GM18861 (cell line): Measurements from ENCODE around the gene ATP1A1.

Experiments used
- ATAC-seq: cut with Tn5 transposase; IDR thresholded peaks from one replicate; pipeline ENCODE4 v1.9.1; 2021; ENCODE audit not compliant: unreplicated experiment

Gene ATP1A1

DNA sequence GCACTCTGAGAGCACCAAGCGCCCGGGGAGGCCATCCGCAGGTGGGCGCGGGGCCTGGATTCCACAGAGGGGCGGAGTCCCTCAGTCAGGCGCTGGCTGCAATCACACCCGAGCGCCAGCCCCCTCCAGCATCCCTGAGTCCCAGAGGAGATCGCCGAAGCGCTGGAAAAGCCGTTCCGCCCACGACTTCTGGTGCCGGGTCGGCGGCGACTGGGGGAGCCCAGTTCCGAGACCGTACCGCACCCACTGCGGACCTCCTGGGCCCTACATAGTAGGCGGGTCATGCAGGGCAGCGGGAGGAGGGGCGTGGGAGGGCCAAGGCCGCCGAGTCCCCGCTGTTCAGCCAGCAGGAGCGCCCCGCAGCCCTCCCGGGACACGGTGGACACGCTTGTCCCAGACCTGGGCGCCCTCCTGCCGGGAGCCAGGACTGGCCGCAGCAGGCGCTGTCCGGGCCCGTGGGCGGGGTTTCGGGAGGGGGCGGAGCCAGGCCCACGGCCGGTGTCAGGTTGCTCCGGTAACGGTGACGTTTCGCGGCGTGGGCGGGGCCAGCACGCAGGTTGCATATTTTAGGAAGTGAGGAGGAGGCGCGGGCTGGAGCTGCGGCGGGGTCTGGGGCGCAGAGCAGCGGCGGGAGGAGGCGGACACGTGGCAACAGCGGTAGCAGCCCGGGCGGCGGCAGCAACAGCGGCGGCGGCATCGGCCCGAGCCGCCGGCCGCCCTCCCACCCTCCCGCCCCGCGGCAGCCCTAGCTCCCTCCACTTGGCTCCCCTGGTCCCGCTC lies at the start of gene ATP1A1:
ATP1A1 (plus strand) TSS at position 594 of the 780 bp plus-strand sequence. CDS start 268 bp downstream, outside the sequence.
- ATAC-seq: peak; percentile 50

GRCh38 chr1:116323491-116323890 lies 49.6 kb upstream of the ATP1A1 start:
- no peak for ATAC-seq

DNA sequence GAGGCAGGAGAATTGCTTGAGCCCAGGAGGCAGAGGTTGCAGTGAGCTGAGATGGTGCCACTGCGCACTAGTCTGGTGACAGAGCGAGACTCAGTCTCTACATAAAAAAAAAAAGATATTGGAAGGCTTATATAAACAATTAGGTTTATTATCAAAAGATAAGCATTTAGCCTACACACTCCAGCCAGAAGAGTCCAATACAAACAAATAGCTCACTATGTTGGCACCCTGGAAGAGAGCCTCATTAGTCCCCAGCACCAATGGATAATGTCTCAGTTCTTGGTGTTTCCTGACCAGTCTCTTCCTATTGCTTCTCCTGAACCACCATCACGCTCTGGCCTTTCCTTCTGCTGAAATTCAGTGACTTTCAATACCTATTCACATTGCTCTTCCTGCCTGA lies 48.6 kb upstream of the ATP1A1 start:
- ATAC-seq: no peak

- ATAC-seq: no peak
These were observed 47.9 kb upstream of the ATP1A1 start for GRCh38 chr1:116325104-116325503.

GRCh38 chr1:116325922-116326321 lies 47.1 kb upstream of the ATP1A1 start:
- ATAC-seq: no peak

GRCh38 chr1:116326486-116326885 lies 46.6 kb upstream of the ATP1A1 start:
- ATAC-seq: no peak

DNA sequence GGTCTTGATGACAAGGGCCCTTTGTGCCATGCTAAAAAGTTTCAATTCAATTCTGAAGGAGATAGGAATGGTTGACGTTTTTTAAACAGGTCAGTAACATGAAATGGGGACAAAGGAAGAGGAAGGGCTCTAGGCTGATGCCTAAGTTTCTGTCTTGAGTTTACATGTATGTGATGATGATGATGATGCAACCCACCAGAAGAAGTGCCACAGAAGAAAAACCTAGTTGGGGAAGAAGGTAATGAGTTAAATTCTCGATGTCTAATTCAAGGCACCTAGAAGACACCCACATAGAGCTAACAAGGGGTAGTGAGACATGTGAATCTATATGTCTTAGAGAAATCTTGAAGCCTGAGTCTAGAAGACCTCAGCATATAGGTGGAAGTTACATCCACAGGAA lies 44.4 kb upstream of the ATP1A1 start:
- no peak for ATAC-seq

DNA sequence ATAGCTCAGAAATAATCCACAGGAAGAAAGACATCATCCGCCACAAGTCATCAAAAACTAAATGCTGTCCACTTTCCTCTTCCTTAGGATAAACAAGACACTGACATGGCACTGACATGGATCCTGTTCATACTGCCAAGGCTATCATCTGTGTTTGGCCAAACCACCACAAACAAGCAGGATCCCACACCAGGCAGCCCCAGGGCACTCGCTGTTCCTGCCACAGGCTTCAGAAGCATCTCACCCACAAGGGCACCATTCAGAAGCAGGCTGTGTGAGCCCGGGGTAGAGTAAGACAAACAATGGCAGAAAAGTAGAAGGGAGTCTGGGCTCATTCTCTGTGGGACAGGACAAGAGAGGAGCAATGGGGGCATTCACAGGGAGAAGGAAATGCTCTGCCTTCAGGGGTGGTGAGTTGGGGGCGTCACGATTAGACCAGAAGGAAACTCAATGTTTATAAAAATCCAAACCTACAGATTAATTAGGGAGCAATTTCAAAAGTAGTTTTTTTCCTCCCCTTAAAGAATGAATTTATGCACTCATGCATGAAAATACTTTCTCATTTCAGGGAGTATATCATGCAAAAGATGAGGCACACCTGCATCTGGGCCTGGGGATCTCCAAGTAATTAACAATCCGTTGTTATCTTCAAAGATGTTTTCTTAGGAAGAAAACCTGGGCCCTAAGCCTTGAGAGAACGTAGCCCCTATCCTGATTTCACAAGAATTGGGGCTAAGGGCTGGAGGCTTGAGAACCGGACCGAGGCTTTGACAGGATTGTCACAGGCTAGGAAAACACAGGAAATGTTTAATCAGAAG lies 43.3 kb upstream of the ATP1A1 start:
- ATAC-seq: no peak

DNA sequence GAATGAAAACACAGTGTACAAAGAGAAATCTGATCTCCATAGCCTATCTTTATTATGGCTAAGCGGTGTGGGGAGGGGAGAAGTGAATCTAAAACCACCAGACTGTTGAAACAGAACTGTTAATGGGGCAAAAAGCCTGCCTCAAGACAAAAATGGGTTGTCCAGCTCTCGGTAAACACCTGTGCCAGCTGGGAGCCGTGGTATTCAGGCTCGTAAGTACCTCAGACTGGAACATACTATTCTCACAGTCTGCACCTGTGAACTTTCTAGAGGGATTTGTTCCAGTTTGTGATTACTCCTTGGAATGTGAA lies 42.7 kb upstream of the ATP1A1 start:
- ATAC-seq: no peak

DNA sequence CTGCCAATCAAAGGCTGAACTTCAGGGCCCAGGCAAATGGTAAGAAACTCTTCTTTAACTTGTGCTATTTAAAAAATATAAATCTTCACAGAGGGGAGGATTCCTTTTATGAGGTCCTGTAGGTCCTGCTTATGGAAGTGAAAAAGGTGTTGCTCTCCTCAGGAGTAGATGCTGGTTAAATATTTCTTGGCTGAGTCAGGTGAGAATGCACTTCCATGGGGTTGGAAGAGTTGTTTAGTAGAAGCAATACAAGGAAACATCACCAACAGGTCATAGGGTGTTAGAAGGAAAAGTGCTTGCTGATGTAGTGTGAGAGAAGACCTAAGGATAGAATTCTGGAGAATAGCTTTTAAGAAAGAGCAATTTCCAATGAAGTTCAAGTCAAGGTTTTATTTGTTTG lies 42.2 kb upstream of the ATP1A1 start:
- no peak for ATAC-seq

DNA sequence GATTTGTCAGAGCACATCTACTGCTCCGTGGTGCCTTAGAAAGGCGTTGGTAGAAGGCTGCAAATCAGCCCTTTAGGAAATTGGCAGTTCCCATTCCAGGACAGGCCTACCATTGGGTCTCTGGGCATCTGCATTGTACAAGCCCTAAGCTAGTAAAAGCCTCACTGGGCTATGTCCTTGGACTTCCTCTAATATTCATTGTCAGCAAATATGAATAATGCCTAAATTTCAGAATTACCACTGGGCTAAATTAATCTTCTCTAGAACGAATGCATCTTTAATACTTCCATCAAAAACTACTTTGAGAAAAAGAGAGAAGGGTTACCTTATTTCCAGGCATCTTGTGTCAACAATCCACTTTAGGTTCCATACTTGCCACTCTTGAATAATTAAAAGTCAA lies 41.5 kb upstream of the ATP1A1 start:
- ATAC-seq: no peak

GRCh38 chr1:116332451-116332850 lies 40.6 kb upstream of the ATP1A1 start:
- ATAC-seq: no peak

- no peak for ATAC-seq
These were observed 39.7 kb upstream of the ATP1A1 start for GRCh38 chr1:116333171-116334014.

DNA sequence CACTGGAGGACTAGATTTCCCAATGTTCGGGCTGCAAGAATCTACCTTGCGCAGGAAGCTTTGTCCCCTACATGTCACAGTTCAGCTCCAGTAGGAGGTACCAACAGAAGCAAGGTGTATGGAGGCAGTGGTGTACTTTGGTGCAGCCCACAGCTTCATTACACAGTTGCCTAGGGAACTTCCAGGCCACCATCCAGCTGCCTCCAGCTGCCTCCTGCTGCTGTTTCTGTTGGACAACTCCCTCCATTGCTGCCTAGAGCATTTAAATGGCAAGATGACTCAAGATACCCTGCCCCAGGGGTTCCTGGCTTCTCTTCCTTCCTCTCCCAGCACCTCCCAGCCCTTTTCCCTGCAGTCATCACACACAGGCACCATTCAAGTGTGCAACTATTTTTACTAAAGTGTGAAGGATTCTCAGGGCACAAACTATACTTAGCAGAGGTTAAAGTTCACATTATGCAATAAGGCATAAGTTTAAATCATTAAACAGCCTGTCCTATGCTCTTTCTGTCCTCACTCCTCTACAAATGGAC lies 39.0 kb upstream of the ATP1A1 start:
- ATAC-seq: no peak

DNA sequence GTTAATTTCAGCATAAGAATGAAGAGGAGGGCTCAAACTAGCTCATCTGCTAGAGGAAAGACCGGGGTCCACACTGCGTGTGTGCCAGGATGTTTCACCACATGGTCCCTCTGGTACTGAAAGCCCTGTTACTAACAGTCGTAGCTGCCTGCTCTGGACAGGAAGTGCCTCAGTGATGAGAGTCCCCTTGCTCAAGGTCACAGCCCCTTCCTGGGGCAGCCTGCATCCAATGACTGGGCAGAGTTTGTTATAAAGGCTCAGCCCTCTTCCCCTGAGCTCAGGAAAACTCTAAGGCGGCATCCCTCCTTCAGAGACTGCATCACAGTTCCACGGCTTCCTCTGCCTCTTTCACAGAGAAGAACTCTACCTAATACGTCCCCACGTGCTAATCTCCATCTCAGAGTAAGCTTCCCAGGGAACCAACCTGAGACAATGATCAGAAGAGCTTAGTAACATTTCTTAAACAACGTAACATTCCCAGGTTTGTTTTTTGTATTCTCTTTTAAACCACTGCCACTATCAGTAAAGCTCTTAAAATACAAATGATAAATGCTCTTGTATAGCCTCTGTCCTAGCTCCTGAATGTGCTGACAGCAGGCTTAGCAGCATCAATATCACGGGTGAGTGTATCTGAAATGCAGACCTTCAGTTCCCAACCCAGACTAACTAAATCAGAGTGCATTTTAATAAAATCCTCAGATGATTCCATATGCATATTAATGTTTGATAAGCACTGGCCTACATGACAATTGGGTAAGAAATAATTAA lies 38.0 kb upstream of the ATP1A1 start:
- ATAC-seq: no peak

- ATAC-seq: no peak
These were observed 37.0 kb upstream of the ATP1A1 start for GRCh38 chr1:116335850-116336624.

- no peak for ATAC-seq
These were observed 35.6 kb upstream of the ATP1A1 start for GRCh38 chr1:116337398-116337797.

- ATAC-seq: no peak
These were observed 34.6 kb upstream of the ATP1A1 start for GRCh38 chr1:116338400-116338799.

DNA sequence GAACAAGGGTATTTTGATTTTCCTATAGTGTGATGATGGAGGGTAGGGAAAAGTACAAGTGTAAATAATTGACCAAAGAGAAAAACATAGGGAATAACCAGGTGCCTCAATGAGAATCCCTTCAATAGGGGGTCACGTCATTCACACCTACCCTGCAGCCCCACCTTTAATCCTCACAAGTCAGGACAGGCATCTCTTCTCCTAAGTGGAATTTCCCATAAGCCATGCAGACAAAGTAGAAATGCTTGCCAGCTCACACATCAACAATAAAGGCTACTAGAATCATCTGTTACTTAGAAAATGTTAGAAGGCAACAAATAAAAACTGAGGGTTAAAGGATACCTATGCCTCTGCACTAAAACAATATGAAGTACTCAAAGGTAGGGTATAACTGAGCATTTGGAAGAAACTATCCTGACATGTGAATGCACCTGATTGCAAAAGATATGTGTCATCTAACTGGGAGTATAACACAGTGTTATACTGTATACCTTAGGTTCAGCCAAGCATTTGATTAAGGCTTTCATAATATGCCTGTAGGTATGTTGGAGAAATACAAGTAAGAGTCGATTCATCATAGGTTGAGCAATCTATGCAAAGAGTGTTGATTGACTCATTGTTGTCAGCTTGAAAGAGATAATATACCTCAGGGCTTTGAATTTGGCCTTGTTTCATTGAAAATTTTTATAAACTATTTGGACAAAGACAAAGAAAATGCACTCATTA lies 32.4 kb upstream of the ATP1A1 start:
- no peak for ATAC-seq
